GM12878 (cell line): ENCODE results near the gene FHOD3. TPM values are rescaled to one million over a fixed set of nuclear protein-coding genes. Genes with fewer than 3 reads are reported as not detected.

ENCODE experiments used
- BHLHE40 ChIP-seq, 2 experiments: fragments of 450-650 bp in 1 of 2; IDR thresholded peaks; 2 replicates each; pipeline ENCODE4 v1.6.1; 2011 to 2017; ENCODE audit warnings: low read depth in 2 of 2, borderline replicate concordance in 1 of 2, improper control_type of control experiment in 1 of 2, low read length in 1 of 2, mild to moderate bottlenecking in 1 of 2
- CREB1 ChIP-seq: IDR thresholded peaks from 2 replicates; pipeline ENCODE4 v1.6.1; 2012; ENCODE audit warnings: low read depth, mild to moderate bottlenecking, inconsistent platforms
- E2F4 ChIP-seq: IDR thresholded peaks from 2 replicates; pipeline ENCODE4 v1.6.1; 2012; ENCODE audit warnings: low read depth, low read length, improper control_type of control experiment
- EP300 ChIP-seq, 2 experiments: fragments of 150-350 bp in 1 of 2; IDR thresholded peaks; 2 replicates each; pipeline ENCODE4 v1.6.1; 2011 to 2012; ENCODE audit warnings: low read depth in 2 of 2, low read length in 2 of 2, borderline replicate concordance in 1 of 2, improper control_type of control experiment in 1 of 2, inconsistent platforms in 1 of 2; ENCODE audit not compliant: control insufficient read depth in 1 of 2
- GABPA ChIP-seq: IDR thresholded peaks from 2 replicates; pipeline ENCODE4 v1.6.1; 2014; ENCODE audit warnings: antibody characterized with exemption, low read depth, mild to moderate bottlenecking, inconsistent platforms
- IKZF1 ChIP-seq: fragments of 450-650 bp; conservative IDR thresholded peaks from 2 replicates; pipeline ENCODE4 v1.6.1; 2017; ENCODE audit warnings: antibody characterized with exemption, mild to moderate bottlenecking
- MEF2A ChIP-seq: IDR thresholded peaks from 2 replicates; pipeline ENCODE4 v1.6.1; 2011; ENCODE audit warnings: low read depth, mild to moderate bottlenecking, low read length, moderate library complexity; ENCODE audit not compliant: insufficient read depth
- PAX5 ChIP-seq: IDR thresholded peaks from 2 replicates; pipeline ENCODE4 v1.6.1; 2011; ENCODE audit warnings: low read depth, low read length, borderline replicate concordance
- SMAD5 ChIP-seq: IDR thresholded peaks from 2 replicates; pipeline ENCODE4 v1.6.1; 2016; ENCODE audit warnings: antibody characterized with exemption, low read depth
- SMARCA5 ChIP-seq: fragments of 450-650 bp; IDR thresholded peaks from 2 replicates; pipeline ENCODE4 v1.6.1; 2017; ENCODE audit warnings: mild to moderate bottlenecking
- SPI1 ChIP-seq: IDR thresholded peaks from 2 replicates; pipeline ENCODE4 v1.6.1; 2011; ENCODE audit warnings: low read depth, mild to moderate bottlenecking, low read length, moderate library complexity, borderline replicate concordance; ENCODE audit not compliant: insufficient read depth
- TCF12 ChIP-seq: IDR thresholded peaks from 2 replicates; pipeline ENCODE4 v1.6.1; 2011; ENCODE audit warnings: low read depth, mild to moderate bottlenecking, low read length
- YY1 ChIP-seq: IDR thresholded peaks from 2 replicates; pipeline ENCODE4 v1.6.1; 2011; ENCODE audit warnings: low read depth, mild to moderate bottlenecking, low read length
- ZNF24 ChIP-seq: fragments of 450-650 bp; IDR thresholded peaks from 2 replicates; pipeline ENCODE4 v1.6.1; 2017; ENCODE audit warnings: antibody characterized with exemption, mild to moderate bottlenecking
- ZNF687 ChIP-seq: fragments of 450-650 bp; IDR thresholded peaks from 2 replicates; pipeline ENCODE4 v1.6.1; 2017; ENCODE audit warnings: mild to moderate bottlenecking, moderate library complexity
- polyA plus RNA-seq, 11 experiments: library from polyadenylated mRNA; depleted of rRNA in 4 of 11; unstranded in 6 of 11; stranded (reverse) in 5 of 11; fragments of >200 nt; fragmentation: Nextera tagmentation in 4 of 11; fragmentation: Illumina TruSeq in 1 of 11; extraction: Ambion mirVana in 4 of 11; extraction: Trizol in 1 of 11; gene quantifications; 1 replicate in 1 of 11; 2 replicates in 10 of 11; pipeline versions ENCODE4 v1.2.1 to v1.2.3, GENCODE V29; 2011 to 2016; ENCODE audit warnings: inconsistent platforms in 2 of 11, missing spikeins in 2 of 11, low read depth in 1 of 11
- total RNA-seq, 4 experiments: library from RNA; depleted of rRNA in 3 of 4; stranded (reverse); fragments of >200 nt in 3 of 4; fragmentation: Illumina TruSeq in 1 of 4; extraction: Trizol in 1 of 4; gene quantifications; 2 replicates each; pipeline versions ENCODE4 v1.2.1 to v1.2.3, GENCODE V29; 2013 to 2021
- TF ChIP-seq, protein P1 (sequence below): fragments of 450-650 bp; IDR thresholded peaks from 2 replicates; pipeline ENCODE4 v1.6.1; 2017; ENCODE audit warnings: mild to moderate bottlenecking, low read depth, inconsistent platforms; ENCODE audit not compliant: poor library complexity, severe bottlenecking
- TF ChIP-seq, protein P2 (sequence below): fragments of 450-650 bp; IDR thresholded peaks from 2 replicates; pipeline ENCODE4 v1.6.1; 2018; ENCODE audit warnings: mild to moderate bottlenecking, low read depth, moderate library complexity; ENCODE audit not compliant: partially characterized antibody
- TF ChIP-seq, protein P3 (sequence below): fragments of 450-650 bp; IDR thresholded peaks from 2 replicates; pipeline ENCODE4 v1.6.1; 2017; ENCODE audit warnings: low read depth, mild to moderate bottlenecking, moderate library complexity

FHOD3 gene
- total and polyA plus RNA-seq, 10 of the 15 experiments (the other 5 are each of a cell fraction or from before 2014, with no cell fraction given): 0.77 to 26.7 (median 10.4) TPM

DNA sequence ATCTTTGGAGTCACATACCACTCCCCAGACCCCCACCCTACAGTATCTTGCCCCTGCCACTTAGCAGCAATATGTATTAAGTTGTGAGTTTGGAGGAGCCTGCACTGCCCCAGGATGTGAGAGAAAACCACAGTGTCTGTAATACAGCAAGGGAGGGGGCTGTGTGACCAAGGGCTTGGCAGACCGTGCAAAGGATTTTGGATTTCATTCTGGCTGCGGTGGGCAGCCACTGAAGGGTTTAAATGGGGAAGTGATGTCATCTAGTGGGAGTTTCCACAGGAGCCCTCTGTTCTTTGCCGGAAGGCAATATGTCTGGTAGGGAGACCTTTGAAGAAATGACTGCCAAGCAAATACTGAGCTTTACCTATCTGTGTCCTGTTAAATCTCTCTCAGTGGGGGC is 202.4 kb downstream of the FHOD3 start (continued):
- TF ChIP-seq SPI1 (peak; percentile 92), TCF12 (0 out of 2 replicates have a peak, but pooled peaks have one; percentile 10), BHLHE40 (IDR thresholded peaks at IDR 0.05; ENCODE audit: borderline replicate concordance in 1 of 2, low read depth in 2 of 2, low read length in 1 of 2) (peak; percentile 49 to 61; a peak in 2 of 4 replicates), PAX5 (peak; percentile 62; the same call in 1 of the 2 replicates), ZNF24 (peak; percentile 65), CREB1 (peak; percentile 51; the same call in 1 of the 2 replicates), SMARCA5 (no peak), SMAD5 (no peak), GABPA (peak; percentile 32; the same call in 1 of the 2 replicates), E2F4 (no peak), IKZF1 (peak; percentile 82), MEF2A (0 out of 2 replicates have a peak, but pooled peaks have one; percentile 5), YY1 (0 out of 2 replicates have a peak, but pooled peaks have one; percentile 19), EP300 (IDR thresholded peaks at IDR 0.05; ENCODE audit: borderline replicate concordance in 1 of 2, control insufficient read depth in 1 of 2, low read depth in 2 of 2, low read length in 2 of 2) (peak; percentile 27 to 54; a peak in 1 of 4 replicates), ZNF687 (peak; percentile 38; the same call in 1 of the 2 replicates)
- TF ChIP-seq, protein P1, sequence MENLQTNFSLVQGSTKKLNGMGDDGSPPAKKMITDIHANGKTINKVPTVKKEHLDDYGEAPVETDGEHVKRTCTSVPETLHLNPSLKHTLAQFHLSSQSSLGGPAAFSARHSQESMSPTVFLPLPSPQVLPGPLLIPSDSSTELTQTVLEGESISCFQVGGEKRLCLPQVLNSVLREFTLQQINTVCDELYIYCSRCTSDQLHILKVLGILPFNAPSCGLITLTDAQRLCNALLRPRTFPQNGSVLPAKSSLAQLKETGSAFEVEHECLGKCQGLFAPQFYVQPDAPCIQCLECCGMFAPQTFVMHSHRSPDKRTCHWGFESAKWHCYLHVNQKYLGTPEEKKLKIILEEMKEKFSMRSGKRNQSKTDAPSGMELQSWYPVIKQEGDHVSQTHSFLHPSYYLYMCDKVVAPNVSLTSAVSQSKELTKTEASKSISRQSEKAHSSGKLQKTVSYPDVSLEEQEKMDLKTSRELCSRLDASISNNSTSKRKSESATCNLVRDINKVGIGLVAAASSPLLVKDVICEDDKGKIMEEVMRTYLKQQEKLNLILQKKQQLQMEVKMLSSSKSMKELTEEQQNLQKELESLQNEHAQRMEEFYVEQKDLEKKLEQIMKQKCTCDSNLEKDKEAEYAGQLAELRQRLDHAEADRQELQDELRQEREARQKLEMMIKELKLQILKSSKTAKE: peak; percentile 51
- TF ChIP-seq, protein P2, sequence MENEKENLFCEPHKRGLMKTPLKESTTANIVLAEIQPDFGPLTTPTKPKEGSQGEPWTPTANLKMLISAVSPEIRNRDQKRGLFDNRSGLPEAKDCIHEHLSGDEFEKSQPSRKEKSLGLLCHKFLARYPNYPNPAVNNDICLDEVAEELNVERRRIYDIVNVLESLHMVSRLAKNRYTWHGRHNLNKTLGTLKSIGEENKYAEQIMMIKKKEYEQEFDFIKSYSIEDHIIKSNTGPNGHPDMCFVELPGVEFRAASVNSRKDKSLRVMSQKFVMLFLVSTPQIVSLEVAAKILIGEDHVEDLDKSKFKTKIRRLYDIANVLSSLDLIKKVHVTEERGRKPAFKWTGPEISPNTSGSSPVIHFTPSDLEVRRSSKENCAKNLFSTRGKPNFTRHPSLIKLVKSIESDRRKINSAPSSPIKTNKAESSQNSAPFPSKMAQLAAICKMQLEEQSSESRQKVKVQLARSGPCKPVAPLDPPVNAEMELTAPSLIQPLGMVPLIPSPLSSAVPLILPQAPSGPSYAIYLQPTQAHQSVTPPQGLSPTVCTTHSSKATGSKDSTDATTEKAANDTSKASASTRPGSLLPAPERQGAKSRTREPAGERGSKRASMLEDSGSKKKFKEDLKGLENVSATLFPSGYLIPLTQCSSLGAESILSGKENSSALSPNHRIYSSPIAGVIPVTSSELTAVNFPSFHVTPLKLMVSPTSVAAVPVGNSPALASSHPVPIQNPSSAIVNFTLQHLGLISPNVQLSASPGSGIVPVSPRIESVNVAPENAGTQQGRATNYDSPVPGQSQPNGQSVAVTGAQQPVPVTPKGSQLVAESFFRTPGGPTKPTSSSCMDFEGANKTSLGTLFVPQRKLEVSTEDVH: no peak
- TF ChIP-seq, protein P3, sequence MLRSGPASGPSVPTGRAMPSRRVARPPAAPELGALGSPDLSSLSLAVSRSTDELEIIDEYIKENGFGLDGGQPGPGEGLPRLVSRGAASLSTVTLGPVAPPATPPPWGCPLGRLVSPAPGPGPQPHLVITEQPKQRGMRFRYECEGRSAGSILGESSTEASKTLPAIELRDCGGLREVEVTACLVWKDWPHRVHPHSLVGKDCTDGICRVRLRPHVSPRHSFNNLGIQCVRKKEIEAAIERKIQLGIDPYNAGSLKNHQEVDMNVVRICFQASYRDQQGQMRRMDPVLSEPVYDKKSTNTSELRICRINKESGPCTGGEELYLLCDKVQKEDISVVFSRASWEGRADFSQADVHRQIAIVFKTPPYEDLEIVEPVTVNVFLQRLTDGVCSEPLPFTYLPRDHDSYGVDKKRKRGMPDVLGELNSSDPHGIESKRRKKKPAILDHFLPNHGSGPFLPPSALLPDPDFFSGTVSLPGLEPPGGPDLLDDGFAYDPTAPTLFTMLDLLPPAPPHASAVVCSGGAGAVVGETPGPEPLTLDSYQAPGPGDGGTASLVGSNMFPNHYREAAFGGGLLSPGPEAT: peak; percentile 78; the same call in 1 of the 2 replicates
